Gastroesophageal sphincter (tissue), 4 donors: ENCODE data around the gene TECPR2. TPM values are rescaled to one million over a fixed set of nuclear protein-coding genes. Genes with fewer than 3 reads are reported as not detected.
A peak's percentile ranks its signal among the peaks of the same experiment; 100 is the strongest.

Source experiments
- ATAC-seq: fragments of 150-250 bp; one replicate; pipeline ENCODE4 v1.9.1; 2016; ENCODE audit warnings: mild to moderate bottlenecking, moderate library complexity
- H3K27ac ChIP-seq, 4 donors: fragments of 200-600 bp; sonication (generic) in 3 of 4; 1 replicate in 3 of 4; 2 replicates in 1 of 4; pipeline ENCODE4 v1.5.1; 2016 to 2019
- H3K27me3 ChIP-seq: fragments of 200-600 bp; sonication (generic); one replicate; pipeline ENCODE4 v1.5.1; 2019
- H3K36me3 ChIP-seq, 2 donors: fragments of 200-600 bp; sonication (generic); one replicate each; pipeline ENCODE4 v1.5.1; 2019; ENCODE audit warnings: control low read depth in 1 of 2
- H3K4me1 ChIP-seq, 3 donors: fragments of 200-600 bp; sonication (generic); 1 replicate in 2 of 3; 2 replicates in 1 of 3; pipeline ENCODE4 v1.5.1; 2016 to 2019; ENCODE audit warnings: control low read depth in 2 of 3
- H3K4me3 ChIP-seq, 2 donors: fragments of 200-600 bp; sonication (generic); one replicate each; pipeline ENCODE4 v1.5.1; 2019; ENCODE audit warnings: mild to moderate bottlenecking in 1 of 2, moderate library complexity in 1 of 2
- H3K9me3 ChIP-seq, 3 donors: fragments of 200-600 bp; sonication (generic); one replicate each; pipeline ENCODE4 v1.5.1; 2017 to 2019; ENCODE audit warnings: control low read depth in 2 of 3
- CTCF ChIP-seq, 4 experiments: fragments of 200-600 bp in 2 of 4; fragments of 450-650 bp in 2 of 4; sonication (generic) in 1 of 4; IDR thresholded peaks; one replicate each; pipeline ENCODE4 v1.5.1; 2017 to 2019; ENCODE audit warnings: antibody characterized with exemption in 4 of 4, mild to moderate bottlenecking in 2 of 4, moderate library complexity in 2 of 4
- EP300 ChIP-seq: sonication (generic); formaldehyde crosslinking; IDR thresholded peaks from one replicate; pipeline ENCODE4 v1.6.1; 2017; ENCODE audit warnings: antibody characterized with exemption, mild to moderate bottlenecking
- POLR2A ChIP-seq, 2 donors: fragments of 450-650 bp; IDR thresholded peaks; one replicate each; pipeline ENCODE4 v1.6.1; 2017; ENCODE audit warnings: antibody characterized with exemption in 2 of 2, mild to moderate bottlenecking in 2 of 2, moderate library complexity in 1 of 2
- POLR2AphosphoS5 ChIP-seq: sonication (generic); formaldehyde crosslinking; IDR thresholded peaks from one replicate; pipeline ENCODE4 v1.6.1; 2017; ENCODE audit warnings: antibody characterized with exemption
- WGBS, 2 donors: methylation state at CpG; one replicate each; pipeline ENCODE4 v1.1.5; 2018; ENCODE audit warnings: low coverage in 1 of 2; 5-methylcytosine and 5-hydroxymethylcytosine counted together
- total RNA-seq, 4 donors: library from RNA; depleted of rRNA; stranded (reverse); fragments of >200 nt; gene quantifications; one replicate each; pipeline ENCODE4 v1.1.0, GENCODE V29; 2016

Gene TECPR2
- total RNA-seq, 4 donors from 2014 or later = 26.0 to 57.2 (median 30.5) TPM

- ATAC-seq = peak; percentile 79
- 0 to 5% methylated on average over 3 to 10 of the region's 54 CpGs for WGBS, 2 donors
- Histone ChIP-seq H3K4me3 (peak overlapping the region; percentile 36 to 56), H3K27me3 (no peaks in the 10 kb centered on the region), H3K9me3 (no peaks in the 10 kb centered on the region), H3K4me1 (peaks cover 0 to 60% (median 13%) of the 10 kb centered on the region in 3 donors), H3K36me3 (no peaks in the 10 kb centered on the region), H3K27ac (peak overlapping the region; percentile 70 to 97 (median 92))
- TF ChIP-seq POLR2AphosphoS5 (peak; percentile 11), CTCF (IDR thresholded peaks at IDR 0.05) (peak; percentile 66 to 97 (median 90)), POLR2A (IDR thresholded peaks at IDR 0.05) (no peak)
Observed at GRCh38 chr14:102316743-102317563, 45.8 kb upstream of the TECPR2 start.

GRCh38 chr14:102317564-102318248 is 45.0 kb upstream of the TECPR2 start:
- 47 to 65% methylated on average over 7 to 8 of the region's 12 CpGs for WGBS, 2 donors
- no peak for ATAC-seq
- Histone ChIP-seq H3K9me3 (no peaks in the 10 kb centered on the region), H3K4me3 (peak overlapping the region; percentile 36 to 56), H3K4me1 (peaks cover 0 to 63% (median 13%) of the 10 kb centered on the region in 3 donors), H3K27me3 (no peaks in the 10 kb centered on the region), H3K36me3 (no peaks in the 10 kb centered on the region), H3K27ac (peak overlapping the region; percentile 70 to 97 (median 92))
- no peak for TF ChIP-seq POLR2A (IDR thresholded peaks at IDR 0.05)
- TF ChIP-seq EP300 = no peak
- TF ChIP-seq CTCF (IDR thresholded peaks at IDR 0.05) = no peak
- no peak for TF ChIP-seq POLR2AphosphoS5

GRCh38 chr14:102318781-102319276 is 43.9 kb upstream of the TECPR2 start:
- WGBS, 2 donors = 43 to 45% methylated on average over 4 to 7 of the region's 15 CpGs
- peak; percentile 6 for ATAC-seq

GRCh38 chr14:102319351-102320032 is 43.2 kb upstream of the TECPR2 start, which contains the start of gene ZNF839:
TSS of gene ZNF839 (plus strand) at chr14:102319746. CDS start at chr14:102319766, 20 bp downstream.
- peak; percentile 89 for ATAC-seq
- peak within 1 kb of the TSS; percentile 66 to 98 (median 96) for H3K27ac ChIP-seq
- H3K9me3 ChIP-seq = no peaks in the 10 kb centered on the region
- H3K27me3 ChIP-seq = no peaks in the 10 kb centered on the region
- WGBS, 2 donors = 0% methylated on average over 3 of the region's 71 CpGs; no CpG with 5 or more reads in 1 of the 2 donors
- TF ChIP-seq POLR2A (IDR thresholded peaks at IDR 0.05) (peak in 1 of 2 donors; percentile 38), POLR2AphosphoS5 (peak; percentile 88), CTCF (IDR thresholded peaks at IDR 0.05) (no peak), EP300 (no peak)
- peaks cover 2 to 63% (median 19%) of the 10 kb centered on the region in 3 donors for H3K4me1 ChIP-seq
- H3K4me3 ChIP-seq = peak within 1 kb of the TSS; percentile 37 to 82
- no peaks in the 10 kb centered on the region for H3K36me3 ChIP-seq

More at GRCh38 chr14:102318781-102319276, 43.9 kb upstream of the TECPR2 start:
- Histone ChIP-seq H3K9me3 (no peaks in the 10 kb centered on the region), H3K4me1 (peaks cover 2 to 67% (median 19%) of the 10 kb centered on the region in 3 donors), H3K27me3 (no peaks in the 10 kb centered on the region), H3K4me3 (peak overlapping the region; percentile 37 to 82), H3K27ac (peak overlapping the region; percentile 66 to 98 (median 96)), H3K36me3 (no peaks in the 10 kb centered on the region)
- no peak for TF ChIP-seq POLR2A (IDR thresholded peaks at IDR 0.05)
- TF ChIP-seq EP300 = no peak
- no peak for TF ChIP-seq POLR2AphosphoS5
- no peak for TF ChIP-seq CTCF (IDR thresholded peaks at IDR 0.05)
